ENCODE results near the gene GAREM1. TPM values are rescaled to one million over a fixed set of nuclear protein-coding genes. Genes with fewer than 3 reads are reported as not detected.

The GAREM1 gene
- total RNA-seq, 1 experiment from 2014 or later, result 7.0 TPM

- Mint-ChIP-seq H3K9me3 (peaks cover 5% of the 10 kb centered on the region), H3K27me3 (ENCODE audit: low read depth) (no peaks in the 10 kb centered on the region), H3K27ac (no peak overlapping the region), H3K4me3 (no peak overlapping the region), H3K36me3 (peaks cover 7% of the 10 kb centered on the region), H3K4me1 (peaks cover 30% of the 10 kb centered on the region)
- TF ChIP-seq ZNF219 (CRISPR knock-in tag; IDR thresholded peaks at IDR 0.05; ENCODE audit: borderline replicate concordance), result no peak
- TF ChIP-seq ZNF396 (CRISPR knock-in tag; IDR thresholded peaks at IDR 0.05; ENCODE audit: borderline replicate concordance), result no peak
- no peak for TF ChIP-seq TP53 (CRISPR knock-in tag; IDR thresholded peaks at IDR 0.05)
- TF ChIP-seq, protein P1, sequence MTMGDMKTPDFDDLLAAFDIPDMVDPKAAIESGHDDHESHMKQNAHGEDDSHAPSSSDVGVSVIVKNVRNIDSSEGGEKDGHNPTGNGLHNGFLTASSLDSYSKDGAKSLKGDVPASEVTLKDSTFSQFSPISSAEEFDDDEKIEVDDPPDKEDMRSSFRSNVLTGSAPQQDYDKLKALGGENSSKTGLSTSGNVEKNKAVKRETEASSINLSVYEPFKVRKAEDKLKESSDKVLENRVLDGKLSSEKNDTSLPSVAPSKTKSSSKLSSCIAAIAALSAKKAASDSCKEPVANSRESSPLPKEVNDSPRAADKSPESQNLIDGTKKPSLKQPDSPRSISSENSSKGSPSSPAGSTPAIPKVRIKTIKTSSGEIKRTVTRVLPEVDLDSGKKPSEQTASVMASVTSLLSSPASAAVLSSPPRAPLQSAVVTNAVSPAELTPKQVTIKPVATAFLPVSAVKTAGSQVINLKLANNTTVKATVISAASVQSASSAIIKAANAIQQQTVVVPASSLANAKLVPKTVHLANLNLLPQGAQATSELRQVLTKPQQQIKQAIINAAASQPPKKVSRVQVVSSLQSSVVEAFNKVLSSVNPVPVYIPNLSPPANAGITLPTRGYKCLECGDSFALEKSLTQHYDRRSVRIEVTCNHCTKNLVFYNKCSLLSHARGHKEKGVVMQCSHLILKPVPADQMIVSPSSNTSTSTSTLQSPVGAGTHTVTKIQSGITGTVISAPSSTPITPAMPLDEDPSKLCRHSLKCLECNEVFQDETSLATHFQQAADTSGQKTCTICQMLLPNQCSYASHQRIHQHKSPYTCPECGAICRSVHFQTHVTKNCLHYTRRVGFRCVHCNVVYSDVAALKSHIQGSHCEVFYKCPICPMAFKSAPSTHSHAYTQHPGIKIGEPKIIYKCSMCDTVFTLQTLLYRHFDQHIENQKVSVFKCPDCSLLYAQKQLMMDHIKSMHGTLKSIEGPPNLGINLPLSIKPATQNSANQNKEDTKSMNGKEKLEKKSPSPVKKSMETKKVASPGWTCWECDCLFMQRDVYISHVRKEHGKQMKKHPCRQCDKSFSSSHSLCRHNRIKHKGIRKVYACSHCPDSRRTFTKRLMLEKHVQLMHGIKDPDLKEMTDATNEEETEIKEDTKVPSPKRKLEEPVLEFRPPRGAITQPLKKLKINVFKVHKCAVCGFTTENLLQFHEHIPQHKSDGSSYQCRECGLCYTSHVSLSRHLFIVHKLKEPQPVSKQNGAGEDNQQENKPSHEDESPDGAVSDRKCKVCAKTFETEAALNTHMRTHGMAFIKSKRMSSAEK (CRISPR knock-in tag; IDR thresholded peaks at IDR 0.05; ENCODE audit: borderline replicate concordance), result no peak
- no peak for TF ChIP-seq RELA (CRISPR knock-in tag; IDR thresholded peaks at IDR 0.05; ENCODE audit: borderline replicate concordance)
- no peak for TF ChIP-seq FOXJ3 (CRISPR knock-in tag; IDR thresholded peaks at IDR 0.05; ENCODE audit: borderline replicate concordance)
- TF ChIP-seq IRF1 (CRISPR knock-in tag; IDR thresholded peaks at IDR 0.05), result no peak
- TF ChIP-seq, protein P2, sequence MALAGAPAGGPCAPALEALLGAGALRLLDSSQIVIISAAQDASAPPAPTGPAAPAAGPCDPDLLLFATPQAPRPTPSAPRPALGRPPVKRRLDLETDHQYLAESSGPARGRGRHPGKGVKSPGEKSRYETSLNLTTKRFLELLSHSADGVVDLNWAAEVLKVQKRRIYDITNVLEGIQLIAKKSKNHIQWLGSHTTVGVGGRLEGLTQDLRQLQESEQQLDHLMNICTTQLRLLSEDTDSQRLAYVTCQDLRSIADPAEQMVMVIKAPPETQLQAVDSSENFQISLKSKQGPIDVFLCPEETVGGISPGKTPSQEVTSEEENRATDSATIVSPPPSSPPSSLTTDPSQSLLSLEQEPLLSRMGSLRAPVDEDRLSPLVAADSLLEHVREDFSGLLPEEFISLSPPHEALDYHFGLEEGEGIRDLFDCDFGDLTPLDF (CRISPR knock-in tag; IDR thresholded peaks at IDR 0.05), result no peak
- TF ChIP-seq ZNF138 (CRISPR knock-in tag; conservative IDR thresholded peaks at IDR 0.05), result no peak
- TF ChIP-seq MAX (CRISPR knock-in tag; IDR thresholded peaks at IDR 0.05), result no peak
- TF ChIP-seq, protein P3, sequence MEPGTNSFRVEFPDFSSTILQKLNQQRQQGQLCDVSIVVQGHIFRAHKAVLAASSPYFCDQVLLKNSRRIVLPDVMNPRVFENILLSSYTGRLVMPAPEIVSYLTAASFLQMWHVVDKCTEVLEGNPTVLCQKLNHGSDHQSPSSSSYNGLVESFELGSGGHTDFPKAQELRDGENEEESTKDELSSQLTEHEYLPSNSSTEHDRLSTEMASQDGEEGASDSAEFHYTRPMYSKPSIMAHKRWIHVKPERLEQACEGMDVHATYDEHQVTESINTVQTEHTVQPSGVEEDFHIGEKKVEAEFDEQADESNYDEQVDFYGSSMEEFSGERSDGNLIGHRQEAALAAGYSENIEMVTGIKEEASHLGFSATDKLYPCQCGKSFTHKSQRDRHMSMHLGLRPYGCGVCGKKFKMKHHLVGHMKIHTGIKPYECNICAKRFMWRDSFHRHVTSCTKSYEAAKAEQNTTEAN (CRISPR knock-in tag; IDR thresholded peaks at IDR 0.05), result no peak
- TF ChIP-seq HMGA2 (CRISPR knock-in tag; IDR thresholded peaks at IDR 0.05), result no peak
- no peak for TF ChIP-seq JAZF1 (CRISPR knock-in tag; IDR thresholded peaks at IDR 0.05)
- no peak for TF ChIP-seq TEAD4 (CRISPR knock-in tag; IDR thresholded peaks at IDR 0.05)
- no peak for TF ChIP-seq SMAD4 (CRISPR knock-in tag; IDR thresholded peaks at IDR 0.05)
- TF ChIP-seq CREB1 (CRISPR knock-in tag; IDR thresholded peaks at IDR 0.05), result no peak
- CTCF ChIA-PET, result no interaction called here
- no peak for DNase-seq (ENCODE audit: low spot score)
- POLR2A ChIA-PET, result no interaction called here
- no peak for ATAC-seq
Measured at GRCh38 chr18:32429402-32429801, 41.3 kb downstream of the GAREM1 start.

GRCh38 chr18:32427084-32427900 lies 43.4 kb downstream of the GAREM1 start:
- no peak for ATAC-seq
- H3K4me1 Mint-ChIP-seq, result peaks cover 31% of the 10 kb centered on the region
- POLR2A ChIA-PET, result interaction anchor here (0.6 kb wide), 1 partner anchor 203 kb away, joined by 3 read pairs; no protein-coding TSS in a partner anchor

More at GRCh38 chr18:32427084-32427900, 43.4 kb downstream of the GAREM1 start:
- Mint-ChIP-seq H3K9me3 (peaks cover 5% of the 10 kb centered on the region), H3K36me3 (peaks cover 7% of the 10 kb centered on the region), H3K4me3 (no peak overlapping the region), H3K27me3 (ENCODE audit: low read depth) (no peaks in the 10 kb centered on the region), H3K27ac (no peak overlapping the region)
- CTCF ChIA-PET, result interaction anchor here (0.9 to 1.0 kb wide), 2 partner anchors 155 to 269 kb away, joined by 3 to 5 read pairs; no protein-coding TSS in a partner anchor
- TF ChIP-seq KAT7 (CRISPR knock-in tag; IDR thresholded peaks at IDR 0.05; ENCODE audit: borderline replicate concordance) (no peak), SMAD4 (CRISPR knock-in tag; IDR thresholded peaks at IDR 0.05) (no peak), ZNF416 (CRISPR knock-in tag; IDR thresholded peaks at IDR 0.05) (no peak), GRHL2 (CRISPR knock-in tag; IDR thresholded peaks at IDR 0.05; ENCODE audit: insufficient replicate concordance, severe bottlenecking) (no peak), RORB (CRISPR knock-in tag; IDR thresholded peaks at IDR 0.05) (no peak), NR1H2 (CRISPR knock-in tag; IDR thresholded peaks at IDR 0.05) (no peak), NFATC4 (CRISPR knock-in tag; IDR thresholded peaks at IDR 0.05) (no peak), SOX15 (CRISPR knock-in tag; IDR thresholded peaks at IDR 0.05) (no peak), TEAD4 (CRISPR knock-in tag; IDR thresholded peaks at IDR 0.05) (no peak)
- TF ChIP-seq, protein P4, sequence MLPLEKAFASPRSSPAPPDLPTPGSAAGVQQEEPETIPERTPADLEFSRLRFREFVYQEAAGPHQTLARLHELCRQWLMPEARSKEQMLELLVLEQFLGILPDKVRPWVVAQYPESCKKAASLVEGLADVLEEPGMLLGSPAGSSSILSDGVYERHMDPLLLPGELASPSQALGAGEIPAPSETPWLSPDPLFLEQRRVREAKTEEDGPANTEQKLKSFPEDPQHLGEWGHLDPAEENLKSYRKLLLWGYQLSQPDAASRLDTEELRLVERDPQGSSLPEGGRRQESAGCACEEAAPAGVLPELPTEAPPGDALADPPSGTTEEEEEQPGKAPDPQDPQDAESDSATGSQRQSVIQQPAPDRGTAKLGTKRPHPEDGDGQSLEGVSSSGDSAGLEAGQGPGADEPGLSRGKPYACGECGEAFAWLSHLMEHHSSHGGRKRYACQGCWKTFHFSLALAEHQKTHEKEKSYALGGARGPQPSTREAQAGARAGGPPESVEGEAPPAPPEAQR (CRISPR knock-in tag; IDR thresholded peaks at IDR 0.05), result no peak
- no peak for DNase-seq (ENCODE audit: low spot score)
